Astrocyte of the spinal cord (primary cell): ENCODE results near the gene SNAI3.

Experiments used
- DNase-seq: peaks from one replicate; pipeline ENCODE4 v3.0.0; 2011; ENCODE audit warnings: low read depth, low spot score
- H3K4me3 ChIP-seq: 2 replicates; pipeline ENCODE4 v1.5.1; 2011; ENCODE audit warnings: low read depth, mild to moderate bottlenecking, low read length, moderate library complexity
- CTCF ChIP-seq: IDR thresholded peaks from 2 replicates; pipeline ENCODE4 v1.5.1; 2012; ENCODE audit warnings: low read depth, mild to moderate bottlenecking, low read length, inconsistent platforms
- in situ Hi-C: cut with HindIII; loops from 2 replicates; pipeline ENCODE4 v1.10.0; 2017; ENCODE audit warnings: low sequenced_read_pairs

Gene SNAI3

DNA sequence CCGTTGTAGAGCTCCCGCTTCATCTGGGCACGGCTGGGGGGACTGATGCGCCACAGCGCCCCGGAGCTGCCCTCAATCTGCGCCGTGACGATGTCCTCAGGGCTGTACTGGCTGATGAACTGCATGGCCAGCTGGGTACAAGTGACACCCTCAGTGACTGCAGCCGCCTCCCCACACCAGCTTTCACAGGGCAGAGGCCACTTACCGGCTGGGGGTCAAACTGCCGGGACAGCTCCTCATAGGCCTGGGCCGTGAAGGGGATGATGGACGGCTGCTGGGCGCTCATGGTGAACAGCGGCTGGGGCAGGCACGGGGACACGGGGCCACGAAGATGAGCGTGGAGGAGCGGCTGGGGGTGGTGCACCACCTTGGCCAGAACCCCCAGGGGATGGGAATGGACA, 30.3 kb upstream of the SNAI3 start:
- no peak for TF ChIP-seq CTCF

DNA sequence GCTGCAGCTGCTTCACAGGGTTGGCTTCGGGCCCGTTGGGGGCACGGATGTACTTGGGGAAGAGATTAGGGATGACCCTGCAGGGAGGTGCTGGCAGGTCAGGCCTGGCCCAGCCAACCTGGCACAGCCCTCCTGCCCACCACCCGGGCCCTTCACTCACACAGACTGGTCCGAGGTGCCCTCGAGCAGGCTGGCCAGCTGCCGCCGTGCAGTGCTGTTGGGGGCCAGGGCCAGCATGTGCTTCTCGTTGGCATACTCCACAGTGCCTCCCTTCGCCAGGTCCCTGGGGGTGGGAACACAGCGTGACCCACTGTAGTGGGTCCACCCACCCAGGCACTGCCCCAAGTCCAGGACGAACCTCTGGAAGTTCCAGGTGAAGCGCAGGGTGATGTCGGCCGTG, 29.9 kb upstream of the SNAI3 start:
- H3K4me3 ChIP-seq = no peak overlapping the region
- no peak for DNase-seq
- no peak for TF ChIP-seq CTCF
- in situ Hi-C loops = no loop called here

More for the DNA sequence above, 30.3 kb upstream of the SNAI3 start:
- no peak for DNase-seq
- no peak overlapping the region for H3K4me3 ChIP-seq
- in situ Hi-C loops = no loop called here

- H3K4me3 ChIP-seq = no peak overlapping the region
- DNase-seq = no peak
- in situ Hi-C loops = no loop called here
- no peak for TF ChIP-seq CTCF
Measured at GRCh38 chr16:88715312-88716190, 29.2 kb upstream of the SNAI3 start.

- no peak for TF ChIP-seq CTCF
- no peak for DNase-seq
- in situ Hi-C loops = no loop called here
- H3K4me3 ChIP-seq = no peak overlapping the region
Measured at GRCh38 chr16:88714420-88715302, 28.4 kb upstream of the SNAI3 start.

- no peak overlapping the region for H3K4me3 ChIP-seq
- TF ChIP-seq CTCF = no peak
- in situ Hi-C loops = no loop called here
- no peak for DNase-seq
Measured at GRCh38 chr16:88713568-88714419, 27.5 kb upstream of the SNAI3 start.

DNA sequence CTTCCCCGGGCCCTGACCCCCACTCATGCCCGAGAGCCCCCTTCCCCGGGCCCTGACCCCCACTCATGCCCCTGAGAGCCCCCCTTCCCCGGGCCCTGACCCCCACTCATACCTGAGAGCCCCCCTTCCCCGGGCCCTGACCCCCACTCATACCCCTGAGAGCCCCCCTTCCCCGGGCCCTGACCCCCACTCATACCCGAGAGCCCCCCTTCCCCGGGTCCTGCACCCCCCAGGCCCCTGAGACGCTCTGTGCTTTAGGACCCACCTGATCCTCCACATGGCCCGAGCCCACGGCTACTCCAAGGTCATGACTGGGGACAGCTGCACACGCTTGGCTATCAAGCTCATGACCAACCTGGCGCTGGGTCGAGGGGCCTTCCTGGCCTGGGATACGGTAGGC, 26.7 kb upstream of the SNAI3 start:
- no peak for TF ChIP-seq CTCF
- no peak overlapping the region for H3K4me3 ChIP-seq
- no peak for DNase-seq
- in situ Hi-C loops = no loop called here
